Central memory CD4-positive, alpha-beta T cell (primary cell): ENCODE data around the gene ST14.
"Not testable (repeated sequence)": the region's sequence is repeated elsewhere in the genome, so short reads cannot be mapped to it uniquely, and the experiment has no call there.

Source experiments
- DNase-seq: peaks from one replicate; pipeline ENCODE4 v3.0.0; 2022

Gene ST14

GRCh38 chr11:130190371-130190881, 30.8 kb downstream of the ST14 start:
- DNase-seq, result no peak

- DNase-seq, result no peak
These were observed 32.3 kb downstream of the ST14 start for GRCh38 chr11:130191896-130192295.

- DNase-seq, result no peak
These were observed 33.3 kb downstream of the ST14 start for GRCh38 chr11:130192845-130193267.

DNA sequence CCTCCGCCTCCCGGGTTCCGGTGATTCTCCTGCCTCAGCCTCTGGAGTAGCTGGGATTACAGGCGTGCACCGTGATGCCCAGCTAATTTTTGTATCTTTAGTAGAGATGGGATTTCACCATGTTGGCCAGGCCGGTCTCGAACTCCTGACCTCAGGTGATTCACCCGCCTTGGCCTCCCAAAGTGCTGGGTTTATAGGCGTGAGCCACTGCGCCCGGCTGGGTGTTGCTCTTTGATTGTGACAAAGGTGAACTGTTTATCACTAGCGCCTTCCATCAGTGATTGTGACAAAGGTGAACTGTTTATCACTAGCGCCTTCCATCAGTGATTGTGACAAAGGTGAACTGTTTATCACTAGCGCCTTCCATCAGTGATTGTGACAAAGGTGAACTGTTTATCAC, 34.0 kb downstream of the ST14 start:
- DNase-seq, result not testable (repeated sequence)

GRCh38 chr11:130194241-130195023, 34.9 kb downstream of the ST14 start:
- DNase-seq, result no peak

DNA sequence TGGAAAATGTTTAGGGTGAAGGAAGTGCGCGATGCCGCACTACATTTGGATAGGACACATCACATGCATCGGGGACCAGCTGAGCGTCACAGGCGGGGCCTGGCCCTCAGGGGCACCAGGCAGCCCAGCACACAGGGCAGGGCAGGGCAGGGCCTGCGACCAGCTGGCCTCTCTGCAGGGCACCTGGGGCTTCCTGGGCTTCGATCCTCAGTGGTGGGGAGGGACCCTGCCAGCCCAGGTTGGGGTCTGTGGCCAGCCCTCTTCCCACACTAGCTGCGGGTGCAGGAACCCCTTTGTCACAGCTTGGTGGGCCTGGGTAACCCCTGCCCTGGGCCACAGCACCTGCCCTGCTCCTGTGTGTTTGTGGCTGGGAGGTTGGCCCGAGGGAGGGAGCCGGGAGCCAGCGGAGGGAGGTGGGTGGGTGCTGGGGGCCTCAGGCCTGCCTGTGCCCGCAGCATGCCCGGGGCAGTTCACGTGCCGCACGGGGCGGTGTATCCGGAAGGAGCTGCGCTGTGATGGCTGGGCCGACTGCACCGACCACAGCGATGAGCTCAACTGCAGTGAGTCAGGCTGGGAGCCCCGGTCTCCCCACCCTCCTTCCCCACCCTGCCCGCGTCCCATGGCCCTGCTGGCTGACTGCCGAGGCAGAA, 37.9 kb downstream of the ST14 start:
- DNase-seq, result no peak

GRCh38 chr11:130198292-130198691, 38.7 kb downstream of the ST14 start:
- no peak for DNase-seq

- DNase-seq, result no peak
These were observed 39.4 kb downstream of the ST14 start for GRCh38 chr11:130198964-130199363.

DNA sequence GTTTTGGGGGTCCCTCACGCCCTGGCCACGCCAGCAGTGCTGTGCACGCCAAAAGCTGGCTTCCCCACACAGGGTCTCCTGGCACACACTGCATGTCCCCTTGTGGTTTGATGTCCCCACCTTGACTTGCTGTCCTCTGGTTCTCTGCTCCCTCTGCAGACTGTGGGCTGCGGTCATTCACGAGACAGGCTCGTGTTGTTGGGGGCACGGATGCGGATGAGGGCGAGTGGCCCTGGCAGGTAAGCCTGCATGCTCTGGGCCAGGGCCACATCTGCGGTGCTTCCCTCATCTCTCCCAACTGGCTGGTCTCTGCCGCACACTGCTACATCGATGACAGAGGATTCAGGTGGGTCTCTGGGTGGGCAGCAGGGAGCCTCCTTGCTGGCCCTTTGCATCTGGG, 40.2 kb downstream of the ST14 start:
- DNase-seq, result no peak

- DNase-seq, result no peak
These were observed 41.4 kb downstream of the ST14 start for GRCh38 chr11:130201026-130201425.

DNA sequence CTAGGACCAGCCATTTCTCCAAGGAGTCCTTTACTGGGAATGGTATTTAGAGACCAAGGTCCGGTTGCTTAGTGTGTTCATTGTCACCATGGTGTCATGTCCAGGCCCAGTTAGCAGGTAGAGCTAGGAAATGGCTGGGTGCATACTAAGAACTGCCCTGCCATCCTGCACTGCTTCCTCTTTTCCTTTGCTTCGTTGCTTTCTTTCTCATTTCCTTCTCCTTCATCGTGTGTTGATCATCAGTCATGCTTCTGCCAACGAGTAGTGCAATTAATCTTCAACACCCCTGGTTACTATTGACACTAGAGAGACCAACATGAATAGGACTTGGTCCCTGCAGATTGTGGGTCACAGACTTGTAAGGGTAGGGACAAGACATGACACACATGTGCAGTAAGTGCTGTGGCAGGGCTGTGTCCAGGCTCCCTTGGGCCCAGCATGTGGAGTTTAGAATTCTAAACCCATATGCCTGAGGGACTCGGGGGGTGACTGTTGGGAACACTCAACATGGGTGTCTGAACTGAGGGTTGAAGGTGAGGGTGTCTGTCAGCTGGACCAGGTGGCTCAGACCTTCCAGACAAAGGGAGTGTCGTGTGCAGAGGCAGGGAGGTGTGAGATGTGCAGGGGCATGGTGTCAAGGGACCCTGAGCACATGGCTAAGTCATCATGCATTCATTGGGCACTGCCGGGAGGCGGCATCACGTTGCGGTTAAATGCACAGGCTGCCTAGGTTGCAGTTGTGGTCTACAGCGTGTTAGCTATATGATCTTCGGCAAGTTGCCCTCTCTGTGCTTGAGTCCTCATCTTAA, 42.6 kb downstream of the ST14 start:
- DNase-seq, result no peak

- no peak for DNase-seq
These were observed 43.5 kb downstream of the ST14 start for GRCh38 chr11:130202818-130203689.

GRCh38 chr11:130203766-130204702, 44.5 kb downstream of the ST14 start:
- DNase-seq, result no peak

DNA sequence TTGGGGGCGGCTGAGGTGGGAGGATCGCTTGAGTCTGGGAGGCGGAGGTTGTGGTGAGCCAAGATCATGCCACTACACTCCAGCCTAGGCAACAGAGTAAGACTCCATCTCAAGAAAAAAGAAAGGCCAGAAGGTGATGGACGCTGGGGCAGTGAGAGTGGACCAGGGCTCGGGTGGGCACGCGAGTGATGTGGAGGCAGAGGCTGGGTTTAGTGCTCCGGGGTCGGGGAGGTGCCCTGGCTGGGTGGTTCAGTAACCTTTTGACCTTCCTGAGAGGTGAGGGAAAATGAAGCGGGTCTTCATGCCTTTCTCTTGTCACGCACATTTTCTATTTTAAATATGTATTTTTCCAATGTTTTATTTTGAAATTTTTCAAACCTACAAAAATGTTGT, 45.1 kb downstream of the ST14 start:
- DNase-seq, result no peak

DNA sequence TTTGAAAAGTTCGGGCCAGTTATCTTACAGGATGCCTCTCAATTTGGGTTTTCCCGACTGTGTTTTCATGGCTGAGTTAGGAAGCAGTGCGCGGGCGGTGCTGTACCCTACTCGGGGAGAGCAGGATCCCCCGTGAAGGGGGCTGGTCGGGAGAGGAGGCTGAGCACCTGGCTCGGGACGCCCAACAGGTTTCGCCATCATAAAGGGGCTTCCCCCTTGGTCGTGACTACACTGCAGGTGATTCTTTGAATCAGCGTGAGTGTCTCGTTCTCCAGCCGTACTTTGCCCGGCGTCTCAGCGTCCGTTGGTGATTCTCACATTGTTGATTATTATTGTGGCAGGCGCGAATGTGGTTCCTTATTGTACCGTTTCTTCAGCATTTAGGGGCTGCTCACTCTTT, 46.6 kb downstream of the ST14 start:
- no peak for DNase-seq

GRCh38 chr11:130208241-130209127, 48.9 kb downstream of the ST14 start:
- DNase-seq, result no peak

DNA sequence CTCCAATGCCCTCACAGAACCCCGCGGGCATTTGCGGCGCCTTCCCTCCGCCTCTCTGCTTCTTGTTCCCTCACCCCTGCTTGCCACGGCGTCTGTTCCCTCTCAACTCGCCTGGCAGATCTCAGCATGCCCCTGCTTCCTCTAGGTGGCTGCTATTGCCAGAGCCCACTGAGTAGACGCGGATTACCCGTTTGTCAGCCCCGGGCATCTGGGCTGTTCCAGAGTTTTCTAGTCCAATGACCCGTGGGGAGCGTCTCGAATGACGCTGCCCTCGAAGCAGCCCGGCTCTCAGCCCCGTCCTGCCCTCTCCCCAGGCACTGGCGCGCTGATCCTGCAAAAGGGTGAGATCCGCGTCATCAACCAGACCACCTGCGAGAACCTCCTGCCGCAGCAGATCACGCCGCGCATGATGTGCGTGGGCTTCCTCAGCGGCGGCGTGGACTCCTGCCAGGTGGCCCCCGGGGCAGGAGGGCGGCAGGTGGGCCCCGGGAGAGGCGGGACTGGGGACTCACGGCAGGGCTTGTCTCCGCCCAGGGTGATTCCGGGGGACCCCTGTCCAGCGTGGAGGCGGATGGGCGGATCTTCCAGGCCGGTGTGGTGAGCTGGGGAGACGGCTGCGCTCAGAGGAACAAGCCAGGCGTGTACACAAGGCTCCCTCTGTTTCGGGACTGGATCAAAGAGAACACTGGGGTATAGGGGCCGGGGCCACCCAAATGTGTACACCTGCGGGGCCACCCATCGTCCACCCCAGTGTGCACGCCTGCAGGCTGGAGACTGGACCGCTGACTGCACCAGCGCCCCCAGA, 49.7 kb downstream of the ST14 start:
- no peak for DNase-seq

DNA sequence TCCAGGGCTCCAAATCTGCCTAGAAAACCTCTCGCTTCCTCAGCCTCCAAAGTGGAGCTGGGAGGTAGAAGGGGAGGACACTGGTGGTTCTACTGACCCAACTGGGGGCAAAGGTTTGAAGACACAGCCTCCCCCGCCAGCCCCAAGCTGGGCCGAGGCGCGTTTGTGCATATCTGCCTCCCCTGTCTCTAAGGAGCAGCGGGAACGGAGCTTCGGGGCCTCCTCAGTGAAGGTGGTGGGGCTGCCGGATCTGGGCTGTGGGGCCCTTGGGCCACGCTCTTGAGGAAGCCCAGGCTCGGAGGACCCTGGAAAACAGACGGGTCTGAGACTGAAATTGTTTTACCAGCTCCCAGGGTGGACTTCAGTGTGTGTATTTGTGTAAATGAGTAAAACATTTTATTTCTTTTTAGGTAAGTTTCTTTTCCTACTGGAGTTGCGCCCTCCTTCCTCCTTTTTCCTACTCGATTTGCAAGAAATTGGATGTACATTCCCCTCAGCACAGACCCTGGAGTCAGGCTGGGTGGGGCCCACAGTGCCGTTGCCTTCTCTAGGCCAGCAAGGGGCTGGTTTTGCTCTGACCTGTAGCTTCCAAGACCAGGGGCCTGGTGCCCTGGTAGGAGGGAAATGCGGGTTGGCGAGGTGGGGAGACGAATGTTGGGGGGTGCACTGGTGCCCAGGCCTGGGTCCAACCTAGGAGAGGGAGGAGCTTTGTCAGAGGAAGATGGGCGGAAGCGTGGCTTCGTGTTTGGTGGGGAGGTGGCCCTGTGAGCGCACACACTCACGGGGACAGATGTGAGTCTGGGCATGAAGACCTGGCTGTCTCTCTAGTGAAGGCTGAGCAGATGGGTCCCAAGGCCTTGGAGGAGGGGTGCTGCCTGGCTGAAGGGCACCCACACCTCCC, 50.6 kb downstream of the ST14 start:
- DNase-seq, result no peak
